HG03025 (cell line): Measurements from ENCODE around the gene RIMOC1.
"Not testable (repeated sequence)": the region's sequence is repeated elsewhere in the genome, so short reads cannot be mapped to it uniquely, and the experiment has no call there.

Experiments
- ATAC-seq: cut with Tn5 transposase; IDR thresholded peaks from one replicate; pipeline ENCODE4 v1.9.1; 2021; ENCODE audit warnings: mild to moderate bottlenecking, moderate library complexity; ENCODE audit not compliant: unreplicated experiment, low FRiP score

The RIMOC1 gene

DNA sequence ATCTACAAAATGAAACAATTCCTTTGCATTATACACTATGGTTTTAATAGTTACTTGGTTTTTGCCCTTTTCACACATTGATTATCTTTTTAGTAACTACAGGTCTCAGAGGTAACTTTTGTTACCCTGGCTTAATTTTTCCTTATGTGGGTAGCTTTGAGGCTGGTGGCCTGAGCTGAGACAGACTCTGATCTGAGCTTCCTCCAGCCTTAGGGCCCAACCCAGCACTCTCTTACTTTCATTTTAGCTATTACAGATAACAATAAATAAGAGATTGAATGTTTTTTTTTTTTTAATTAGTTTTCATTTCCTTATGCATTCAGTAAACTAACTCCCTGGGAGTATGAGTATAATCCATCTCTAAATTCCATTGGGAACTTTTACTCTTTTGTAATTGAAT is 18.9 kb upstream of the RIMOC1 start:
- ATAC-seq = no peak

DNA sequence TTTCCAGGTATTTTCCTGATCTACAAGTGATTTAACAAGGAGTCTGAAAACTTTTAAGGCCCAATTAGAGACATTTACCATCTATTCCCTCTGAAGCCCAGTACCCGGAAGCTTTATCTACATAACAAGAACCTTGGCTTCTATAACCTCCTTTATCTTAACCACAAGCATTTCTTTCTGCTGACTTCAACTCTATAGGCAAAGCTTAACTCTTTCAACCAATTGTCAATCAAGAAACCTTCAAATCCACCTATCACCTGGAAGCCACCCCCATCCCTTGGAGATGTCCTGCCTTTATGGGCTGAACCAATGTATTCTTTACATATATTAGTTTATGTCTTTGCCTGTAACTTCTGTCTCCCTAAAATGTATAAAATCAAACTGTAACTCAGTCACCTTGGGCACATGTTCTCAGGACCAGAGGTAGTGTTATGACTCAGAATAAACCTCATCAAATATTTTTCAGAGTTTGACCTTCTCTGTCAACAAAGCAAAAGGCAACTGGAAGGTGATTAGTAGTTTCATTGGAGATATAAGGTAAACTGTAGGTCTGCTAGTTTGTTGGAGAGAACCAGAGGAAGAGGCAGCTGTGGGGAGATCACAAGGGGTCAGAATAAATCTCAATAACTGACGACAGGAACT is 13.0 kb upstream of the RIMOC1 start:
- ATAC-seq = no peak

GRCh38 chr5:41892031-41892430 is 12.1 kb upstream of the RIMOC1 start:
- ATAC-seq = no peak

DNA sequence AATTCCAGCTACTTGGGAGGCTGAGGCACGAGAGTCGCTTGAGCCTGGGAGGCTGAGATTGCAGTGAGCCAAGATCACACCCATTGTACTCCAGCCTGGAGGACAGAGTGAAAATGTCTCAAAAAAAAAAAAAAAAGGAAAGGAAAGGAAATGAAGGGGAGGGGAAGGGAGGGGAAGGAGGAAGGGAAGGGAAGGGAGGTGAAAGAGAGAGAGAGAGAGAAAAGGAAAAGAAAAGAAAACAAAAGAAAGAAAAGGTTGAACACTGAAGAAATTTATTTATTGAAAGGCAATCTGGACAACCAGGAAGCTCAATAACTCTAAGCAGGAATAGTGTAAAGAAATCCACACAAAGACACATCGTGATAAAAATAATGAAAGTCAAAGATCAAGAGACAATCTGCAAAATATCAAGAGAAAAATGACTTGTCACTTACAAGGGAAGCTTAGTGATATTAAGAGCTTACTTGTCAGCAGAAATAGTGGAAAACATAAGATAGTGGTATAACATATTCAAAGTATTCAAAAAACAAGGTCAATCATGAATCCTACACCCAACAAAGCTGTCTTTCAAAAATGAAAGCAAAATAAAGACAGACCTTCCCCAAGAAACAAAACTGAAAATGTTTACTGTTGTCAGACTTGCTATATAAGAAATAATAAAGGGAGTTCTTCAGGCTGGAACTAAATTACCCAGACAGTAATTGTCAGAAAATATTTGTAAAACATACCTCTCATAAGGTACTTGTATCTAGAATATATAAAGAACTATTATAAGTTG is 10.9 kb upstream of the RIMOC1 start:
- peak; percentile 80 for ATAC-seq

DNA sequence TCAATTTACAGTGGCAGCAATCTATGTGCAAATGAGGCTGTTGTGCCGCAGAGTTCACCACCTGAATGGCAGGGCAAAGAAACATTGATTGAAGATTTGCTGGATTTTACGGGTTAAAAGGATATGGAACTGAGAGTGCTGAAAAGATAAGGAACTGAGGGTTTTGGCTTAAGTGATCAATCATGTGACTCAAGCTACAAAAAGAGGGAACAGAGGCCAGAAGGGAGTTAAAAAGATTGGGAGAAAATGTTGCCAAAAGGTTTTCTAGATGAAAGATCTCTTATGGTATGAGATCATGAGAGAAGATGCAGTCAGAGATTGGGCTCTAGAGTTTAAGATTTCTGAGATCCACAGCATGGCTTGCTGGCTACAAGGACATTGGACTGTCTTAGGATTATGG is 7.9 kb upstream of the RIMOC1 start:
- no peak for ATAC-seq

DNA sequence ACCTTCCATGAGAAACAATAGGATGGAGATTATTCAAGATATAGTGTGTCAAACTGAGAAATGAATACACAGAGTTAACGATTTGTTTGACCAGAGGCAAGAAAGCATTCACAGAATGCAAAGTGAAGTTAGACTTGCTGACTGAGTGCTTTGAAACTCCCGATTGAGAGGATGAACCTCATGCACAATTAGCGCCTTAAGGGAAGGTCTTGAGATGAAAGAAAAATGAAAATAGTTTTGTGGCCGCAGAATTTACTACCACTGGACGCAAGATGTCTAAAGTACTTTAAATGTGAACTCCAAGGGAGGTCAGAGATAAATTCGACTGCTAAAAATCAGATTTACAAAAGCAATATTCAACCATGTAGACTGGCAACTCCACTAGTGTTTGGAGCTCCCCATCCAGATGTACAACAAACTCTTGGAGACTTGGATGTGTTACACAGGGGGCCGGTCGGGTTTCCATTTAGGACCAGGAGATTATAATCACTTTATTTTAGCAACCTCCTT is 707 bp upstream of the RIMOC1 start:
- no peak for ATAC-seq

GRCh38 chr5:41906151-41906550 is 2.0 kb downstream of the RIMOC1 start:
- ATAC-seq = no peak

DNA sequence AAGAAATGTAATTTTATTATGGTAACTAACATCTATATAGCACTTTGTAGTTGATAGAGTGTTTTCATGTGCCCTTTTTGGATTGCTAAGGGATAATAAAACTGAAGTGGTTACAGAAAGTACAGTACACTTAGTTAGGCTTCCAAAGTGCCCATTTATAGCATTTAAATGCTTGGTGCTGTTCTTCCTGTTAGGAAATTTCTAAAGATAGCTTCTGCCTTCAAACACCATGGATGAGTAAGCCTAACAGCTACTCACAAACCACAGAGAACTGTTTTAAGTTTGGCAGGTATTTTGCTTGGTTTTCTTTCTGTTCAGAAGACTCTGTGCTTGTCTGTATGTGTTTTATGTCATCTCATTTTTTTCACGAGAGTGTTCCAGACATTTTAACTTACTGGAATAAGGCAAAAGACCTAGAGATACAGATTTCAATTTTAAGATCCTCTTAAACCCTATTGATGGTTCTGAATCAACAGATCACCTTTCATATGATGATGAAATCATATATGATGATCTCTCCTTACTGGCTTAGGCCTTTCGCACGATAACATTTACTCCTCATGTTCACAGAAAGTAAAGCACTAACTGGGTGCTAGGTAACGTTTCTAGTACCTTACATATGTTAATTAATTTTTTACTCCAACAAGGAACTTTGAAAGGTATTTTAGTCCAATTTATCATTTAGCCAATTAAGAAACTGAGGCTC is 4.4 kb downstream of the RIMOC1 start:
- ATAC-seq = no peak

- peak; percentile 65 for ATAC-seq
Measured at GRCh38 chr5:41918105-41918504, 14.0 kb downstream of the RIMOC1 start.

GRCh38 chr5:41921166-41921565 is 17.0 kb downstream of the RIMOC1 start:
- no peak for ATAC-seq

- no peak for ATAC-seq
Measured at GRCh38 chr5:41921874-41922273, 17.7 kb downstream of the RIMOC1 start.

DNA sequence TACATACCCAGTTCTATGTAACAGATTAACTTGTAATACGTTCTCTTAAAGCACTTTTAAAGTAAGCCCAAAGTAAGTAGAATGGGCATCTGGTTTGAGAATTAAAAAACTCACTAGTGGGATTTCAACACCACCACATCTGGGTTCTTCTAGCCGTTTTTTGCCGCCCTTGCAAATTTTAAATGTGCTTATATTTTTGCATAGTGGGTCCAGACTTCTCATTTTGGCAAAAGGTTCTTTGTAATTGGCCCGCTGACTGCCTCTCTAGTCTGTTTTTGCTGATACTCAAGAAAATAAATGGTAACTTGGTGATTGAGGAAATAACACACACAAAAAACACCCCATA is 20.4 kb downstream of the RIMOC1 start:
- ATAC-seq = no peak

- ATAC-seq = peak; percentile 98
Measured at GRCh38 chr5:41924872-41925554, 20.9 kb downstream of the RIMOC1 start, which contains the start of gene FBXO4. TSS of gene FBXO4 (plus strand) at chr5:41925281. CDS start at chr5:41925310, 29 bp downstream.

GRCh38 chr5:41925555-41925951 is 21.4 kb downstream of the RIMOC1 start:
- no peak for ATAC-seq

GRCh38 chr5:41927604-41928003 is 23.5 kb downstream of the RIMOC1 start:
- ATAC-seq = no peak

DNA sequence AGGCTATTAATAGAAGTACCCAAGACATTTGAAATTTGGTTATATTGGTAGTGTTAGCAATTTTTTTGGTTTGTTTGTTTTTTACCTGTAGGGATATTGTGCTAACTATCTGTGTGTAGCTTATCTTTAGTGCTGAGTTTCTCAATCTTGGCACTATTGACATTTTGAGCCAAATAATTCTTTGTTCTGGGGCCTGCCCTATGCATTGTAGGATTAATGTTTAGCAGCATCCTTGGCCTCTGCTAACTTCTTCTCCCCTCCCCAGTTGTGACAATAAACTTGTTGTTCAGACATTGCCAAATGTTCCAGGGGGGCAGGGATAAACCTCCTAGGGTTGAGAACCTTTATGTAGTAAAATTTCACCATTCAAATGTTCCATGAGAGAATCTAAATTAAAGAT is 24.9 kb downstream of the RIMOC1 start:
- no peak for ATAC-seq

- no peak for ATAC-seq
Measured at GRCh38 chr5:41932770-41933169, 28.6 kb downstream of the RIMOC1 start.

GRCh38 chr5:41935544-41935943 is 31.4 kb downstream of the RIMOC1 start:
- ATAC-seq = no peak

- ATAC-seq = no peak
Measured at GRCh38 chr5:41940641-41941040, 36.5 kb downstream of the RIMOC1 start.

GRCh38 chr5:41945332-41945955 is 41.3 kb downstream of the RIMOC1 start:
- ATAC-seq = not testable (repeated sequence)
